ENCODE results near the gene ASCC1. TPM values are rescaled to one million over a fixed set of nuclear protein-coding genes. Genes with fewer than 3 reads are reported as not detected.
"Not testable (repeated sequence)": the region's sequence is repeated elsewhere in the genome, so short reads cannot be mapped to it uniquely, and the experiment has no call there.

ASCC1 gene
- total and polyA plus RNA-seq, 5 donors from 2014 or later, result 20.5 to 28.8 (median 26.0) TPM

DNA sequence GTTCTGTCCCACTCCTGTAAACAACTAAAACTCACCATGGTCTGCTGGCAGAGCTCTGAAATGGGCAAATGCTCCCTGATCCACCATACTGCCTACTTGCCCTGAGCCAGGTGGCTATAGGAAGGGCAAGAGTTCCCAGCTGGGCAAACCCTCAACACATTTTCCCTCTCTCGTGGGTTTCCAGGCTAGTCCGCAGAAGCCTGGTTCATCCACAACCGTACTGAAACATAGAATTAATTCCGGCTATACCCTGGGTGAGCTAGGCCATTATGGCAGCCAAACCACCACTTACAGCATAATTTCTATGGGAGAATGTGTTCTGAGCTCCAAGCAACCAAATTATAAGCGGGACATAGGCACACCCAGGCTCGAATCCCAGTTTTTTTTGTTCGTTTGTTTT, 37.5 kb upstream of the ASCC1 start:
- H3K4me1 Mint-ChIP-seq, result peaks cover 6 to 72% (median 47%) of the 10 kb centered on the region in 4 donors
- DNase-seq (no peak), ATAC-seq (ENCODE audit: low read depth in 2 of 2) (no peak)
- H3K4me3 Mint-ChIP-seq, result peak overlapping the region in 2 of 4 donors; percentile 13 to 22
- Histone ChIP-seq H3K9me3 (ENCODE audit: control insufficient read depth in 2 of 2, low read length in 2 of 2) (no peaks in the 10 kb centered on the region), H3K27me3 (ENCODE audit: control insufficient read depth, insufficient read depth, low read length) (no peaks in the 10 kb centered on the region), H3K4me3 (ENCODE audit: low read depth, low read length) (no peak overlapping the region), H3K36me3 (ENCODE audit: control insufficient read depth, insufficient read depth, low read length) (no peaks in the 10 kb centered on the region), H3K4me1 (ENCODE audit: control insufficient read depth, insufficient read depth, low read length, poor library complexity, severe bottlenecking) (peaks cover 52% of the 10 kb centered on the region), H3K27ac (ENCODE audit: insufficient read depth, low read length, poor library complexity, severe bottlenecking) (no peak overlapping the region)
- H3K27me3 Mint-ChIP-seq, result no peaks in the 10 kb centered on the region
- H3K36me3 Mint-ChIP-seq, result no peaks in the 10 kb centered on the region
- no peaks in the 10 kb centered on the region for H3K9me3 Mint-ChIP-seq
- peak overlapping the region; percentile 5 to 90 (median 79) for H3K27ac Mint-ChIP-seq

DNA sequence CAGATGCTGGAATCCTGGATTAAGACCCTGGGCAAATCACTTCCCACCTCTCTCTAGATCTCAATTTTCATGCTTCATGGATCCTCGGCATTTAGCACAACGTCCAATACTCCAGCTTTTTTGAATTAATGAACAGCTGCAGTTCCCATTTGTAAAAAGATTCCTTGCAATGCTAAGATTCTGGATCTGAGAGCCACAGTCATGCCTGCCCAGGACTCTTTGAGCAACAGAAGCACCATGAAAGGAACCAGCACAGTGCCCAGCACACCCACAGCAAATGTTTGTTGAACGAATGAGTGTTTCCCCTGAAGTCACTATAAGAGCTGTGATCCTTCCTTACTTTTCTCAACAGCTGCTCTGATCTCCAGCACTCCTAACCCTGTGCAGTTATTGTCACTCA, 36.9 kb upstream of the ASCC1 start:
- Mint-ChIP-seq H3K27me3 (no peaks in the 10 kb centered on the region), H3K36me3 (no peaks in the 10 kb centered on the region), H3K27ac (peak overlapping the region; percentile 29 to 90 (median 83)), H3K4me3 (peak overlapping the region in 2 of 4 donors; percentile 1 to 13), H3K9me3 (peaks cover 0 to under 1% (median 0%) of the 10 kb centered on the region in 7 donors), H3K4me1 (peaks cover 10 to 75% (median 52%) of the 10 kb centered on the region in 4 donors)
- DNase-seq, result no peak
- no peak for ATAC-seq (ENCODE audit: low read depth in 2 of 2)
- Histone ChIP-seq H3K27ac (ENCODE audit: insufficient read depth, low read length, poor library complexity, severe bottlenecking) (no peak overlapping the region), H3K4me1 (ENCODE audit: control insufficient read depth, insufficient read depth, low read length, poor library complexity, severe bottlenecking) (peaks cover 58% of the 10 kb centered on the region), H3K27me3 (ENCODE audit: control insufficient read depth, insufficient read depth, low read length) (no peaks in the 10 kb centered on the region), H3K4me3 (ENCODE audit: low read depth, low read length) (no peak overlapping the region), H3K36me3 (ENCODE audit: control insufficient read depth, insufficient read depth, low read length) (no peaks in the 10 kb centered on the region), H3K9me3 (ENCODE audit: control insufficient read depth in 2 of 2, low read length in 2 of 2) (no peaks in the 10 kb centered on the region)

DNA sequence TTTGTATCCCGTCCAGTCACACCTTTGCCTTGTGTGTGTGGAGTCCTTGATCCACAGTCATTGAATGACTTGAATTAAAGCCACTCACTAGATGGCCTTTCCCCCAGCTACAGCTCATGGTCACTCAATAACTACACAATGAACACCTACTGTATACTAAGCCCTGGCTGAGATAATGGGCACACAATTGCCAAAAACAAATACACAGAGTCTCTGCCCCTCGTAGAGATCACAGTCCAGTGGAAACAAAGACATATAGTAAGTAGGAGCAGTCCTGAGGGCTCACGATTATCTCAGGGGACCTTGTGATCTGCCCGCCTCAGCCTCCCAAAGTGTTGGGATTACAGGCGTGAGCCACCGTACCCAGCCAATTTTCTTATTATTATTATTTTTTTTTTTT, 35.6 kb upstream of the ASCC1 start:
- peaks cover 66% of the 10 kb centered on the region for H3K4me1 ChIP-seq (ENCODE audit: control insufficient read depth, insufficient read depth, low read length, poor library complexity, severe bottlenecking)
- no peaks in the 10 kb centered on the region for H3K36me3 Mint-ChIP-seq
- H3K4me1 Mint-ChIP-seq, result peaks cover 12 to 80% (median 55%) of the 10 kb centered on the region in 4 donors
- peaks cover 0 to 3% (median 0%) of the 10 kb centered on the region in 7 donors for H3K9me3 Mint-ChIP-seq
- no peak overlapping the region for H3K4me3 ChIP-seq (ENCODE audit: low read depth, low read length)
- H3K27me3 ChIP-seq (ENCODE audit: control insufficient read depth, insufficient read depth, low read length), result no peaks in the 10 kb centered on the region
- H3K36me3 ChIP-seq (ENCODE audit: control insufficient read depth, insufficient read depth, low read length), result no peaks in the 10 kb centered on the region
- peak overlapping the region in 3 of 4 donors; percentile 50 to 82 (median 56) for H3K4me3 Mint-ChIP-seq
- DNase-seq, result no peak
- H3K27me3 Mint-ChIP-seq, result no peaks in the 10 kb centered on the region
- H3K9me3 ChIP-seq (ENCODE audit: control insufficient read depth in 2 of 2, low read length in 2 of 2), result no peaks in the 10 kb centered on the region
- no peak overlapping the region for H3K27ac ChIP-seq (ENCODE audit: insufficient read depth, low read length, poor library complexity, severe bottlenecking)
- peak overlapping the region in 2 of 3 donors; percentile 85 to 88 for H3K27ac Mint-ChIP-seq
- ATAC-seq (ENCODE audit: low read depth in 2 of 2), result no peak

DNA sequence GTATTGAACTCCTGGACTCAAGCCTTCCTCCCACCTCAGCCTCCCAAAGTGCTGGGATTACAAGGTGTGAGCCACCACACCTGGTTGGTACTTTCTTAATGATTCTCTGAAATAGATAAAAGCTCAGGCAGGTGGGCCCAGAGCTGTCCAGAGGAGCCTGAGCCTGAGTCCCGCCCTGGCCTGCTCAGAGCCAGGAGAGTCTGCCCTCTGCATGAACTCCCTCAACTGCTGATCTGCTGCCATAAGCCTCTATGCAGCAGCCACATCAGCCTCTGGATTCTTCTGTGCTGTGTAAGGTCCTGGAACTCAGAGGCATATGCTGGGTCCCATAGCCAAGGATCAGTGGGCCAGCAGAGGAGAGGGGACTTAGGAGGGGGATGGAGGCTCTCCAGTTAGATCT, 34.6 kb upstream of the ASCC1 start:
- Mint-ChIP-seq H3K27ac (peak overlapping the region; percentile 43 to 88 (median 84)), H3K4me1 (peaks cover 9 to 82% (median 57%) of the 10 kb centered on the region in 4 donors), H3K36me3 (no peaks in the 10 kb centered on the region), H3K9me3 (peaks cover 0 to 3% (median 0%) of the 10 kb centered on the region in 7 donors), H3K4me3 (peak overlapping the region in 3 of 4 donors; percentile 51 to 65 (median 56)), H3K27me3 (no peaks in the 10 kb centered on the region)
- no peak overlapping the region for H3K4me3 ChIP-seq (ENCODE audit: low read depth, low read length)
- no peaks in the 10 kb centered on the region for H3K9me3 ChIP-seq (ENCODE audit: control insufficient read depth in 2 of 2, low read length in 2 of 2)
- H3K36me3 ChIP-seq (ENCODE audit: control insufficient read depth, insufficient read depth, low read length), result no peaks in the 10 kb centered on the region
- no peak overlapping the region for H3K27ac ChIP-seq (ENCODE audit: insufficient read depth, low read length, poor library complexity, severe bottlenecking)
- peaks cover 72% of the 10 kb centered on the region for H3K4me1 ChIP-seq (ENCODE audit: control insufficient read depth, insufficient read depth, low read length, poor library complexity, severe bottlenecking)
- no peaks in the 10 kb centered on the region for H3K27me3 ChIP-seq (ENCODE audit: control insufficient read depth, insufficient read depth, low read length)
- no peak for DNase-seq
- ATAC-seq (ENCODE audit: low read depth in 2 of 2), result no peak

DNA sequence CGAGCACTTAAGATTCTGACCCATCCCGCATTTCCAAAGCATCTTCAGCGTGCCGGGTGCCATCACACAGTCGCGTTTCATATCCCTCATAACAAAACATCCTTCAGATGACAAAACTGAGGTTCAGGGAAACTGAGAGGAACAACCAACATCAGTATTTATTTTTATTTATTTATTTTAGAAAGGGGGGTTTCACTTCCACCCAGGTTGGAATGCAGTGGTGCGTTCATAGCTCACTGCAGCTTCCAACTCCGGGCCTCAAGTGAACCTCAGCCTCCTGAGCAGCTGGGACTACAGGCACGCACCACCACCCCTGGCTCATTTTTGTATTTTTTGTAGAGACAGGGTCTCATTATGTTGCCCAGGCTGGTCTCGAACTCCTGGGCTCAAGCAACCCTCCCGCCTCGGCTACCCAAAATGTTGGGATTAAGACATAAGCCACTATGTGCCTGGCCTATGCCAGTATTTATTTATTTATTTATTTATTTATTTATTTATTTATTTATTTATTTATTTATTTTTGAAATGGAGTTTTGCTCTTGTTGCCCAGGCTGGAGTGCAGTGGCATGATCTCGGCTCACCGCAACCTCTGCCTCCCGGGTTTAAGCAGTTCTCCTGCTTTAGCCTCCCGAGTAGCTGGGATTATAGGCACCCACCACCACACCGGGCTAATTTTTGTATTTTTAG, 33.2 kb upstream of the ASCC1 start:
- ATAC-seq (ENCODE audit: low read depth in 2 of 2), result not testable (repeated sequence)

DNA sequence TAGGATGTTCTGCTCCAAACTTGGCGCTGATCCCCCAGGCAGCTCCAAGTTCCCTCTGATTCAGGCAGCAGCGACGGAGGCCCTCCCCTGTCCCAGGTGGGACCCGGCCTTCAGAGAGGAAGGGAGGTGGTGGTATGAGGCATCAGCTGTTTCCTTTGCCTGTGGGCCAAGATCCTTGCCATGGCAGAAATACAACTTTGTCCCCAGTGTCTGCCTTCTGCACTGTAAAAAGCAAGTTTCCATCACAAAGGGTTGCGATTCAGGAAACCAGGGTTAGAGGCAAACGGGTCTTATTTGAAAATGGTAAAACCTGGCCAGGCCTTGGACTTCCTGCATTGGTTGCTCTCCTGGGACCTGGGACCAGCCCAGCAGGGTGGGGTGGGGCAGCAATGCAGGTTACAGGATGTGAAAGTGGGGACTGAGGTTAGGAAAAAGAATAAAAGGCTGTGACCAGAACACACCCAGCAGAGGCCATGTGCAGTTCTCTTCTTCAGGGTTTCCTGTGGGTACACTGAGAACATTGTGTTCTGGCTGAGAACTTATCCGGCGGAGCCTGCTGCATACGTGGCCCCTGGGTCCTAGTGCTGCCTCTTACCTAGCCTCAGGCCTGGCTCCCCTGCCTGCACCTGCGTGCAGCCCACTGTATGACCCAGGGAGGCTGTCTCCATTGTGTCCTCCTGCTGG, 32.5 kb upstream of the ASCC1 start:
- DNase-seq (peak; percentile 35 to 92 (median 85)), ATAC-seq (ENCODE audit: low read depth in 2 of 2) (peak; percentile 97 to 98)
- Mint-ChIP-seq H3K27ac (peak overlapping the region; percentile 95 to 97 (median 96)), H3K36me3 (no peaks in the 10 kb centered on the region), H3K4me3 (peak overlapping the region; percentile 84 to 94 (median 88)), H3K9me3 (peaks cover 0 to 3% (median 0%) of the 10 kb centered on the region in 7 donors), H3K4me1 (peaks cover 15 to 86% (median 58%) of the 10 kb centered on the region in 4 donors), H3K27me3 (no peaks in the 10 kb centered on the region)
- peak overlapping the region; percentile 76 for H3K27ac ChIP-seq (ENCODE audit: insufficient read depth, low read length, poor library complexity, severe bottlenecking)
- H3K27me3 ChIP-seq (ENCODE audit: control insufficient read depth, insufficient read depth, low read length), result no peaks in the 10 kb centered on the region
- H3K4me3 ChIP-seq (ENCODE audit: low read depth, low read length), result peak overlapping the region; percentile 64
- H3K9me3 ChIP-seq (ENCODE audit: control insufficient read depth in 2 of 2, low read length in 2 of 2), result no peaks in the 10 kb centered on the region
- peaks cover 71% of the 10 kb centered on the region for H3K4me1 ChIP-seq (ENCODE audit: control insufficient read depth, insufficient read depth, low read length, poor library complexity, severe bottlenecking)
- no peaks in the 10 kb centered on the region for H3K36me3 ChIP-seq (ENCODE audit: control insufficient read depth, insufficient read depth, low read length)

More for the DNA sequence above, 33.2 kb upstream of the ASCC1 start:
- not testable (repeated sequence) for DNase-seq; H3K9me3 ChIP-seq (ENCODE audit: control insufficient read depth in 2 of 2, low read length in 2 of 2); H3K36me3 ChIP-seq (ENCODE audit: control insufficient read depth, insufficient read depth, low read length); H3K36me3 Mint-ChIP-seq; H3K27me3 Mint-ChIP-seq; H3K9me3 Mint-ChIP-seq; H3K27me3 ChIP-seq (ENCODE audit: control insufficient read depth, insufficient read depth, low read length)
- Histone ChIP-seq H3K4me3 (ENCODE audit: low read depth, low read length) (peak overlapping the region; percentile 64), H3K4me1 (ENCODE audit: control insufficient read depth, insufficient read depth, low read length, poor library complexity, severe bottlenecking) (peaks cover 66% of the 10 kb centered on the region), H3K27ac (ENCODE audit: insufficient read depth, low read length, poor library complexity, severe bottlenecking) (peak overlapping the region; percentile 76)
- H3K4me3 Mint-ChIP-seq, result peak overlapping the region; percentile 84 to 94 (median 88)
- peak overlapping the region; percentile 95 to 97 (median 96) for H3K27ac Mint-ChIP-seq
- peaks cover 12 to 82% (median 56%) of the 10 kb centered on the region in 4 donors for H3K4me1 Mint-ChIP-seq

DNA sequence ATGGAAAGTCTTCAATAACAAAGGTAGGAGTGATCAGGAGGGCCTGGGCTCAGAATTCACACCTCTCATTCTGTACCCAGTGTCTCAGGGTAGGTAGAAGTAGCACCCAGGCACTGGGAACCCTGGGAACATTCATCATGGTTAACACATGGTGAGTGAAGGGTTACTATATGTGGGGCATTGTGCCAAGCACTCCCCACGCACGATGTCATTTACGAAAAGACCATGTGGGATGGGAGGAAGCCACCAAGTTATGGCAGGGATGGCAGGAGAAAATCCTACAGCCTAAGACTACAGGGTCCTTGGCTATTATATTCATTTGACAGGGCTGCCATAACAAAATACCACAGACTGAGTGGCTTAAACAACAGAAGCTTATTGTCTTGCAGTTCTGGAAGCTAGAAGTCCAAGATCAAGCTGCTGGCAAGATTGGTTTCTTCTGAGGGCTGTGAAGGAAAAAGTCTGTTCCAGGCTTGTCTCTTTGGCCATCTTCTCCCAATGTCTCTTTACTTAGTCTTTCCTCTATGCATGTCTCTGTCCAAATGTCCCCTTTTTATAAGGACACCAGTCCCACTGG, 30.0 kb upstream of the ASCC1 start:
- peak overlapping the region; percentile 67 to 90 (median 90) for H3K27ac Mint-ChIP-seq
- ATAC-seq (ENCODE audit: low read depth in 2 of 2) (no peak), DNase-seq (no peak)
- Histone ChIP-seq H3K9me3 (ENCODE audit: control insufficient read depth in 2 of 2, low read length in 2 of 2) (no peaks in the 10 kb centered on the region), H3K36me3 (ENCODE audit: control insufficient read depth, insufficient read depth, low read length) (no peaks in the 10 kb centered on the region), H3K4me1 (ENCODE audit: control insufficient read depth, insufficient read depth, low read length, poor library complexity, severe bottlenecking) (peaks cover 65% of the 10 kb centered on the region), H3K27me3 (ENCODE audit: control insufficient read depth, insufficient read depth, low read length) (no peaks in the 10 kb centered on the region), H3K27ac (ENCODE audit: insufficient read depth, low read length, poor library complexity, severe bottlenecking) (no peak overlapping the region), H3K4me3 (ENCODE audit: low read depth, low read length) (no peak overlapping the region)
- peak overlapping the region in 3 of 4 donors; percentile 22 to 62 (median 23) for H3K4me3 Mint-ChIP-seq
- no peaks in the 10 kb centered on the region for H3K36me3 Mint-ChIP-seq
- no peaks in the 10 kb centered on the region for H3K27me3 Mint-ChIP-seq
- H3K4me1 Mint-ChIP-seq, result peaks cover 19 to 78% (median 52%) of the 10 kb centered on the region in 4 donors
- peaks cover 0 to 3% (median 0%) of the 10 kb centered on the region in 7 donors for H3K9me3 Mint-ChIP-seq
